HT-29 (cell line): ENCODE results near the gene NPIPB6. TPM values are rescaled to one million over a fixed set of nuclear protein-coding genes. Genes with fewer than 3 reads are reported as not detected.
A peak's percentile ranks its signal among the peaks of the same experiment; 100 is the strongest.
"Not testable (repeated sequence)": the region's sequence is repeated elsewhere in the genome, so short reads cannot be mapped to it uniquely, and the experiment has no call there.

ENCODE experiments used
- DNase-seq: peaks from one replicate; pipeline ENCODE4 v3.0.0-alpha.2; 2015; ENCODE audit warnings: low spot score
- total RNA-seq: library from RNA; depleted of rRNA; stranded (reverse); fragments of >200 nt; shearing (Covaris generic); gene quantifications from 2 replicates; pipeline ENCODE4 v1.2.3, GENCODE V29; 2014; rRNA removed

The NPIPB6 gene
- total RNA-seq = 1.2 TPM in 1 of 2 replicates, not detected in the other

GRCh38 chr16:28363408-28363807, at the start of gene NPIPB6:
TSS of gene NPIPB6 (minus strand) at chr16:28363508. CDS start at chr16:28362822, 686 bp downstream.
- DNase-seq = not testable (repeated sequence)

GRCh38 chr16:28403220-28404072, 40.1 kb upstream of the NPIPB6 start, which contains the start of gene EIF3CL:
TSS of gene EIF3CL (minus strand) at chr16:28403841. CDS start at chr16:28403618, 223 bp downstream.
- DNase-seq = not testable (repeated sequence)

- DNase-seq = not testable (repeated sequence)
These were observed 28.7 kb upstream of the NPIPB6 start for GRCh38 chr16:28392054-28392453.

GRCh38 chr16:28382177-28382867, 19.0 kb upstream of the NPIPB6 start:
- not testable (repeated sequence) for DNase-seq

GRCh38 chr16:28377822-28378221, 14.5 kb upstream of the NPIPB6 start:
- not testable (repeated sequence) for DNase-seq

GRCh38 chr16:28377108-28377625, 13.9 kb upstream of the NPIPB6 start:
- DNase-seq = not testable (repeated sequence)

- not testable (repeated sequence) for DNase-seq
These were observed 11.8 kb upstream of the NPIPB6 start for GRCh38 chr16:28375115-28375514.

GRCh38 chr16:28374281-28374680, 11.0 kb upstream of the NPIPB6 start:
- DNase-seq = not testable (repeated sequence)

GRCh38 chr16:28367926-28368325, 4.6 kb upstream of the NPIPB6 start:
- not testable (repeated sequence) for DNase-seq

- DNase-seq = not testable (repeated sequence)
These were observed 1.2 kb upstream of the NPIPB6 start for GRCh38 chr16:28364268-28365173.

- DNase-seq = not testable (repeated sequence)
These were observed 708 bp downstream of the NPIPB6 start for GRCh38 chr16:28362600-28362999.

- DNase-seq = not testable (repeated sequence)
These were observed 25.1 kb downstream of the NPIPB6 start for GRCh38 chr16:28338230-28338629.

- DNase-seq = not testable (repeated sequence)
These were observed 26.2 kb downstream of the NPIPB6 start for GRCh38 chr16:28336940-28337710.

- not testable (repeated sequence) for DNase-seq
These were observed 27.6 kb downstream of the NPIPB6 start for GRCh38 chr16:28335678-28336077.

- DNase-seq = not testable (repeated sequence)
These were observed 30.7 kb downstream of the NPIPB6 start for GRCh38 chr16:28332632-28333031.

GRCh38 chr16:28330981-28331380, 32.3 kb downstream of the NPIPB6 start:
- not testable (repeated sequence) for DNase-seq

- DNase-seq = not testable (repeated sequence)
These were observed 33.1 kb downstream of the NPIPB6 start for GRCh38 chr16:28330232-28330631.

- peak; percentile 79 for DNase-seq
These were observed 36.3 kb downstream of the NPIPB6 start for GRCh38 chr16:28326881-28327610.

- no peak for DNase-seq
These were observed 38.4 kb downstream of the NPIPB6 start for GRCh38 chr16:28324887-28325279.
